GM18520 (cell line): Measurements from ENCODE around the gene ATP6V1B1.

ENCODE experiments used
- ATAC-seq: cut with Tn5 transposase; IDR thresholded peaks from one replicate; pipeline ENCODE4 v1.9.1; 2021; ENCODE audit not compliant: unreplicated experiment

Gene ATP6V1B1

GRCh38 chr2:70943205-70943871 is 7.6 kb downstream of the ATP6V1B1 start:
- ATAC-seq, result no peak

- no peak for ATAC-seq
These were observed 8.5 kb downstream of the ATP6V1B1 start for GRCh38 chr2:70944111-70944690.

- no peak for ATAC-seq
These were observed 11.2 kb downstream of the ATP6V1B1 start for GRCh38 chr2:70946832-70947442.

- no peak for ATAC-seq
These were observed 12.0 kb downstream of the ATP6V1B1 start for GRCh38 chr2:70947556-70948184.

- ATAC-seq, result no peak
These were observed 12.8 kb downstream of the ATP6V1B1 start for GRCh38 chr2:70948337-70949003.

- ATAC-seq, result no peak
These were observed 13.4 kb downstream of the ATP6V1B1 start for GRCh38 chr2:70949086-70949485.

GRCh38 chr2:70954886-70955285 is 19.2 kb downstream of the ATP6V1B1 start:
- ATAC-seq, result no peak

GRCh38 chr2:70956141-70956540 is 20.4 kb downstream of the ATP6V1B1 start:
- no peak for ATAC-seq

- ATAC-seq, result no peak
These were observed 22.1 kb downstream of the ATP6V1B1 start for GRCh38 chr2:70957798-70958197.

GRCh38 chr2:70958759-70959158 is 23.1 kb downstream of the ATP6V1B1 start:
- ATAC-seq, result no peak

GRCh38 chr2:70959271-70959761 is 23.6 kb downstream of the ATP6V1B1 start:
- no peak for ATAC-seq

GRCh38 chr2:70959851-70960832 is 24.4 kb downstream of the ATP6V1B1 start:
- no peak for ATAC-seq

- no peak for ATAC-seq
These were observed 25.3 kb downstream of the ATP6V1B1 start for GRCh38 chr2:70960833-70961647.

- no peak for ATAC-seq
These were observed 25.9 kb downstream of the ATP6V1B1 start for GRCh38 chr2:70961648-70961994.

GRCh38 chr2:70962211-70962884 is 26.6 kb downstream of the ATP6V1B1 start:
- no peak for ATAC-seq

- no peak for ATAC-seq
These were observed 27.5 kb downstream of the ATP6V1B1 start for GRCh38 chr2:70962885-70963878.

- ATAC-seq, result no peak
These were observed 28.4 kb downstream of the ATP6V1B1 start for GRCh38 chr2:70964133-70964532.
